Measurements from ENCODE around the gene ELMO3. TPM values are rescaled to one million over a fixed set of nuclear protein-coding genes. Genes with fewer than 3 reads are reported as not detected.

The ELMO3 gene
- total RNA-seq, 1 donor from 2014 or later = not detected

DNA sequence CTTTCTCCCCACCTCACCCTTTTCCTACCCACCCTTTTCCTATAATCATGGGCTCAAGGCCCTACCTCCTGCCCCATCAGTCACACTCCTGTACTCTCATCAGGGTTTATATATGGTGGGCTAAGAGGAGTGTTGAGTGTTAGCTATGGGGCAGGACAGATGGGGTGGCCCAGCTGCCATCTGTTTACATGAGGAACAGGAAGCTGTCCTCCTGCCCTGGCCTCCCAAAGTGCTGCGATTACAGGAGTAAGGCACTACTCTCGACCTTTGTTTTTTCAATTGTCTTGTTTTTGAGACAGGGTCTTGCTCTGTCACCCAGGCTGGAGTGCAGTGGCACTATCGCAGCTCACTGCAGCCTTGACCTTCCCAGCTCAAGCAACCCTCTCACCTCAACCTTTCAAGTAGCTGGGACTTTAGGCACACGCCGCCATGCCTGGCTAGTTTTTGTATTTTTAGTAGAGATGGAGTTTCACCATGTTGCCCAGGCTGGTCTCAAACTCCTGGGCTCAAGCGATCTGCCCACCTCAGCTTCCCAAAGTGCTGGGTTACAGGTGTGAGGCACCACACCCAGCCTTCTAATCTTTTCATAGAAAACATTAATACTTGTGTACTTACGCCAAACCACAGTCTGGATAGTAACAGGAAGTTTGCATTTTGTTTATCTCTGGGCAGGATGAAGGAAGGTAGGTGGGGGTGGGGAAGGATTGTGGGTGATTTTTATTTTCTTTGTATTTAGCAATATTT is 40.9 kb upstream of the ELMO3 start:
- H3K27me3 Mint-ChIP-seq (ENCODE audit: insufficient read depth, low read depth) = peaks cover 82% of the 10 kb centered on the region
- H3F3A ChIP-seq (ENCODE audit: low read depth) = peaks cover 23% of the 10 kb centered on the region
- H3K36me3 Mint-ChIP-seq = no peaks in the 10 kb centered on the region
- H3K9ac ChIP-seq = no peak overlapping the region
- peaks cover 6% of the 10 kb centered on the region for H3K4me1 ChIP-seq
- no peak overlapping the region for H2AFZ ChIP-seq (replicated peaks)
- no peak overlapping the region for H3K27ac Mint-ChIP-seq
- TF ChIP-seq EZH2 (IDR thresholded peaks at IDR 0.05) (no peak), EZH2phosphoT487 (IDR thresholded peaks at IDR 0.05) (no peak)
- TF ChIP-seq, protein P1, sequence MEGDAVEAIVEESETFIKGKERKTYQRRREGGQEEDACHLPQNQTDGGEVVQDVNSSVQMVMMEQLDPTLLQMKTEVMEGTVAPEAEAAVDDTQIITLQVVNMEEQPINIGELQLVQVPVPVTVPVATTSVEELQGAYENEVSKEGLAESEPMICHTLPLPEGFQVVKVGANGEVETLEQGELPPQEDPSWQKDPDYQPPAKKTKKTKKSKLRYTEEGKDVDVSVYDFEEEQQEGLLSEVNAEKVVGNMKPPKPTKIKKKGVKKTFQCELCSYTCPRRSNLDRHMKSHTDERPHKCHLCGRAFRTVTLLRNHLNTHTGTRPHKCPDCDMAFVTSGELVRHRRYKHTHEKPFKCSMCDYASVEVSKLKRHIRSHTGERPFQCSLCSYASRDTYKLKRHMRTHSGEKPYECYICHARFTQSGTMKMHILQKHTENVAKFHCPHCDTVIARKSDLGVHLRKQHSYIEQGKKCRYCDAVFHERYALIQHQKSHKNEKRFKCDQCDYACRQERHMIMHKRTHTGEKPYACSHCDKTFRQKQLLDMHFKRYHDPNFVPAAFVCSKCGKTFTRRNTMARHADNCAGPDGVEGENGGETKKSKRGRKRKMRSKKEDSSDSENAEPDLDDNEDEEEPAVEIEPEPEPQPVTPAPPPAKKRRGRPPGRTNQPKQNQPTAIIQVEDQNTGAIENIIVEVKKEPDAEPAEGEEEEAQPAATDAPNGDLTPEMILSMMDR (IDR thresholded peaks at IDR 0.05) = no peak
- DNase-seq (ENCODE audit: low spot score) = no peak
- H3K4me3 Mint-ChIP-seq = peak overlapping the region; percentile 81
- no peak overlapping the region for H3K4me3 ChIP-seq
- H3K36me3 ChIP-seq = no peaks in the 10 kb centered on the region
- no peak overlapping the region for H3K27ac ChIP-seq
- H3K9me3 ChIP-seq (ENCODE audit: low read depth) = no peaks in the 10 kb centered on the region
- H3K27me3 ChIP-seq = peaks cover 100% of the 10 kb centered on the region
- no peak overlapping the region for H3K4me2 ChIP-seq
- peaks cover 10% of the 10 kb centered on the region for H3K4me1 Mint-ChIP-seq
- peaks cover 52% of the 10 kb centered on the region for H4K20me1 ChIP-seq (ENCODE audit: low read depth)
- H3K9me3 Mint-ChIP-seq = no peaks in the 10 kb centered on the region
- no peaks in the 10 kb centered on the region for H3K79me2 ChIP-seq (ENCODE audit: low read depth)

DNA sequence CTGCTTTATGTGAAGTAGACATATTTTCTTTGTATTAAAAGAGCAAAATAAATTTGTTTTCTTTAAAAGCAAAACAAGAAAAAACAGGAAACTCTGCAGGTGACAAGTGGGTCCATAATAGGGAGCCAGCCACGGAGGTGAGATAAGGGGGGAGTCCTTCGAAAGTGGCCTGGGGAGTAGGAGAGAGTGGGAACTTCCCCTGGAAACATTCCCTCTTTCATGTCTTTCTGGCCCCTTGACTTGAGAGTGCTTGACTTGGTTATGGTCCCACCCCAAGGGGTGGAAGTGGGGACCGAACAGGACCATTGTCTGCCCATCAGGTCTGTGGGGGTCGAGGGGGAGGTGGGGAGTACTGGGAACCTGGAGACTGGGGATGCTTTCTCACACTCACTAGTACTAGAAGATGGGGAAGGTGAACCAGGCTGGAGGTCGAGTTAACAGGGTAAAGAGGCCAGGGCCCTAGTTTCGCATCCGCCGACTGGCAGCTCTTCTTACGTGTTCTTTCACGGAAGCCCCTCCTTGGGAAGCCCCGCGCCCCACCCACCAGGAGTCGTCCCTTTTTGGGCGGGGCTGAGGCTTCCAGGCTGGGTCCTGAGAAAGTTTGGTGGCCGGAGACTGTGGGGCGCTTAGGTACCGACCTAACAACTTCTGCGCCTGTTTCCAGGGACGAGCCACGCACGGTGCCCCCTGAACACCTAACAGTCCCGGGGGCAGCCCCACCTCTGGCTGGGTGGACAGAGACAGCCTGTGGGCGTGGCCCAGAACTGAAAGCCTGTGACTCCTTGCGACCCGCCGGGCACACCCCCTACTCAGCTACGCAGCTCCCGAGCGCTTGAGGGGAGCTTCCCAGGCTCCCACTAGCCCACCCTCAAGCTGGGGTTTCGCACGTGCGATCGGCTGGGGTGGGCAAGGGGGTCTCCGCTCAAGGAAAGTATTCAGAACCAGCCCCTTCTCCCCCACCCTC is 40.0 kb upstream of the ELMO3 start:
- peak; percentile 70 for DNase-seq (ENCODE audit: low spot score)
- Histone ChIP-seq H3F3A (ENCODE audit: low read depth) (peaks cover 23% of the 10 kb centered on the region), H3K4me1 (peaks cover 6% of the 10 kb centered on the region), H3K36me3 (no peaks in the 10 kb centered on the region), H2AFZ (replicated peaks) (no peak overlapping the region), H3K27me3 (peaks cover 100% of the 10 kb centered on the region), H3K79me2 (ENCODE audit: low read depth) (no peaks in the 10 kb centered on the region), H3K27ac (no peak overlapping the region), H3K9ac (no peak overlapping the region), H3K4me3 (peak overlapping the region; percentile 56), H3K9me3 (ENCODE audit: low read depth) (no peaks in the 10 kb centered on the region), H3K4me2 (peak overlapping the region; percentile 83), H4K20me1 (ENCODE audit: low read depth) (peaks cover 54% of the 10 kb centered on the region)
- Mint-ChIP-seq H3K4me1 (peaks cover 10% of the 10 kb centered on the region), H3K9me3 (no peaks in the 10 kb centered on the region), H3K4me3 (peak overlapping the region; percentile 81), H3K27me3 (ENCODE audit: insufficient read depth, low read depth) (peaks cover 78% of the 10 kb centered on the region), H3K36me3 (no peaks in the 10 kb centered on the region), H3K27ac (no peak overlapping the region)
- TF ChIP-seq EZH2phosphoT487 (IDR thresholded peaks at IDR 0.05) = no peak
- TF ChIP-seq, protein P1 (IDR thresholded peaks at IDR 0.05) = no peak
- peak; percentile 70 for TF ChIP-seq EZH2 (IDR thresholded peaks at IDR 0.05)

DNA sequence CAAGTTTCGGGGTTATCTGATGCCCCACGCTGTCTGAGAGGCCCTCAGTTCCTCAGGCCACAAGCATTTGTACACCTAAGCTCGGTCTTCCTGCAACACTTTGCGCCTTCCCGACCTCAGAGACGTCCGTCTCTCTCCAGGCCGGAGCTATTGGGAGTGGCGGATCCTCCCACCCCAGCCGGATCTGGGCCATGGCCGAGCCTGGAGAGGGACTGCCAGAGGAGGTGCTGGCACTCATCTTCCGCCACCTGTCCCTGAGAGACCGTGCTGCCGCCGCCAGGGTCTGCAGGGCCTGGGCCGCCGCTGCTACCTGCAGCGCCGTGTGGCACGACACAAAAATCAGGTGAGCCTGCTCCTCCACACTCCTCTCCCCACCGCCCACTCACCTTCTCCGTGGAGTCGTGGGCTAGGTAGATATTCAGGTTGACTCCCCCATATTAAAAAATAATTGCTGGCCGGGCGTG is 37.3 kb upstream of the ELMO3 start:
- no peak overlapping the region for H3K4me3 ChIP-seq

More for the DNA sequence above, 37.3 kb upstream of the ELMO3 start:
- peaks cover 57% of the 10 kb centered on the region for H4K20me1 ChIP-seq (ENCODE audit: low read depth)
- H3K4me1 ChIP-seq = no peaks in the 10 kb centered on the region
- H3K27me3 ChIP-seq = peaks cover 100% of the 10 kb centered on the region
- no peak overlapping the region for H2AFZ ChIP-seq (replicated peaks)
- Mint-ChIP-seq H3K36me3 (no peaks in the 10 kb centered on the region), H3K27ac (no peak overlapping the region), H3K4me1 (peaks cover 6% of the 10 kb centered on the region), H3K9me3 (no peaks in the 10 kb centered on the region), H3K4me3 (peak overlapping the region; percentile 65), H3K27me3 (ENCODE audit: insufficient read depth, low read depth) (peaks cover 83% of the 10 kb centered on the region)
- no peaks in the 10 kb centered on the region for H3K36me3 ChIP-seq
- H3K4me2 ChIP-seq = no peak overlapping the region
- H3K27ac ChIP-seq = no peak overlapping the region
- TF ChIP-seq, protein P1 (IDR thresholded peaks at IDR 0.05) = no peak
- TF ChIP-seq EZH2 (IDR thresholded peaks at IDR 0.05) (no peak), EZH2phosphoT487 (IDR thresholded peaks at IDR 0.05) (no peak)
- H3F3A ChIP-seq (ENCODE audit: low read depth) = peaks cover 20% of the 10 kb centered on the region
- DNase-seq (ENCODE audit: low spot score) = no peak
- no peaks in the 10 kb centered on the region for H3K9me3 ChIP-seq (ENCODE audit: low read depth)
- no peak overlapping the region for H3K9ac ChIP-seq
- H3K79me2 ChIP-seq (ENCODE audit: low read depth) = no peaks in the 10 kb centered on the region

Measured in neural progenitor cell (in vitro differentiated cells).